GM21619 (cell line): ENCODE measurements around the gene AHSA1.

Experiments
- ATAC-seq: cut with Tn5 transposase; IDR thresholded peaks from one replicate; pipeline ENCODE4 v1.9.1; 2021; ENCODE audit not compliant: unreplicated experiment

The AHSA1 gene

DNA sequence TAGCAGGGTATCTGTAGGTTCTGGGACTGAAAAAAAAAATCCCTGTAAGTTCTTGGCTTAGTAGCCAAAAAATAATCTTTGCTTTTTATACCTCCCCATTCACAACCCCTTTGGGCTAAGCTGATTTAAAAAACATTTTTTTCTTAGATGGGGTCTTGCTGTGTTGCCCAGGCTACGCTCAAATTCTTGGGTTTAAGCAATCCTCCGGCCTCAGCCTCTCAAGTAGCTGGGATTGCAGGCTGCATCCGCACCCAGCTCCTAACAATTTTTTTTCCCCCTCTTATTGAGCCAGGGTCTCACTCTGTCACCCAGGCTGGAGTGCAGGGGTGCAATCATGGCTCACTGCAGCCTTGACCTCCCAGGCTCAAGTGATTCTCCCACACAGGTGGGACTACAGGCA lies 49.9 kb downstream of the AHSA1 start:
- no peak for ATAC-seq

DNA sequence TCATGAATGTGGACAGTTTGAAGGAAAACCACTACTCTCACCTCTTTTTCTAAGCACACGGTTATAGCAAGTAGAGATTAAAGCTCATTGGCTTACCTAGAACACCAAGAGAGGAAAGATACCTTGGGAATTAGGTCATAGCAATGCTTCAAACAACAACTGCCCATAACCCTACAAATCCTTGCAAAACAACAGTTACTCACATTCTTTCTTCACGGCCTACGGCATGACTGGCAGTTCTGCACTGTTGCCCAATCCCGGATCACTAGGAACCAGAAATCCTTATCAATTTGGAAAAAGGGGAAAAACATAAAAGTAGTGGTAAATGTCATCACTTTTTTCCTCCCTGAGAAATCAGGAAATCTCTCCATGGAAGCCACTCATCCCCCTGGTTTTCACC lies 50.4 kb downstream of the AHSA1 start:
- ATAC-seq: no peak

DNA sequence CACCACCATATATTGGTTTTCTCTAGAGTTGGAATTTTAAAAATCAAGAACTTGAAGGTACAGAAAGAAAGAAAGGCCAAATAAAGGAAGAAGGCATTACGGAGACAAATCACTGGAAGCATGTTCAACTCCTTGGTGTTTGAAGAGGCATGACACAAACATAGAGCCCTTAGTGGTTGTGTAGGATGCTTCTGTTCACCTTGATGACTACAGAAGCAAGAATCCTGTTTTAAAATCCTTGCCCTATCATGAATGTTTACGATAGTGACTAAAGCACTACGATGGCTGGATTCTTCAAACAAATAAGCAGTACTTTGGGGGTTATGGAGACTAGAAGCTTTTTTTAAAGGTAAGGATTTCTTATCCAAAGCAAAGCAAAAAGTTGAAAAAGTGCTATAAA lies 51.0 kb downstream of the AHSA1 start:
- ATAC-seq: no peak

DNA sequence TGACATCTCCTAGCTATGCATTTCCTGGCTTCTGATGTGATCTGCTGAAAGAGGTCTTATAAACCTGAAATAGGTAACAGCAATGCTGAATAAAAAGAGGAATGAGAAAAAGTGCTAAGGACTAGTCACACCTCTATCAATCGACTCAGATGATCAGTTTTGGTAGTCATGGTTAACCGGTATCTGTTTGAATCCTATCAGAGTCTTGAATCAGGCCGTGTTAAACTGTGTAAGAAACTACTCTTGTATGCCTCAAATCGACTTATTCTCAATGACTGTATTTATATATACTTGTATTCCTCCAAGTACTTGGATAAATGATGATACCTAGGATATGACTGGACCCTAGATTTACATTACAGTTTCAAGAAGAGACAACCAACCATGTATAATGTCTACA lies 51.5 kb downstream of the AHSA1 start:
- ATAC-seq: no peak

DNA sequence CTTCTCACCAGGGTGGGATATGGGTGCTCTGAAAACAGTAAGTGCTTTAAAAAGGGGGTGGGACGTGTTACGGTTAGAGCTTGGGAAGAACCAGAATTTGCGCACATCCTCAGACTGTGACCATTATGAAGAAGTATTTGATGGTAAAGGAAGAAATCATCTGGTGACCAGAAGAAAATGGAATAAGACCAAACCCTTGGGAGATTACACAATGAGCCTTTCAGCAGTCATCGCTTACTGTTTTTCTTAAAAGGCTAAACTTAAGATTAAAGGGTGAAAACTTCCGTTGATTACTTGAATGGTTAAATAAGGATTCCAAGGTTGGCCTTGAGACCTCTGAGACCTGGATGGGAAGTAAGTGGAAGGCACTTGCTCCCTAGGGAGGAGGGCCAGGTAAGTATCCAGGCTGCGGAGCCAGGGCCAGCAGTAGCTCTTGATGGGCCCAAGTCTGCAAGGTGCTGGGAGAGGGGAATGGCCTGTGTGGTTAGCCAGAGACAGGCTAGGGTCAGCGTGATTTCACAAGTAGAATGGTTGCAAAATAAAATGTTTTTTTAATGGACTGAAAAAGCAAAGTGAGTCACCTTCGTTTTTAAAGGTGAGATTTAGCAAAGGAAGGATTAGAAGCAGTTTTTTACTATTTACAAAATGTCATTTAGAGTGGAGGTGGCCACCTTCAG lies 53.7 kb downstream of the AHSA1 start:
- no peak for ATAC-seq

DNA sequence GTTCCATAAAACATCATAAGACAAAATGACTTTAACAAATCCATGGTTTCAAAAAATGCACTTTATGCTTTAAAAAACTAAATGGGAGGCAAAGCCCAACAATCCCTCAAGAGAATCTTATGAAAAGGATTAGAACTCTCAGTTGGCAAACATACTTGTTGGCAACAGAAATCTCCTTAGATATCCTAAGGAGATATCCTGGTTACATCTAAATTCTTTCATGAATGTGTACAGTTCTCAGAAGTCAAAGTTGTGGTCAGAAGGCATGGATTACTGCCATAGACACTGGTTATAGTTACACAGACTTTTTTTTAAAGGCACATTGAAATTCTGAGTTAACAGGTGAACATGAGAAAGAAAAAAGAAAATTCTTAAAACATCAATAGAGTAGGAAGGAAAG lies 58.2 kb downstream of the AHSA1 start:
- ATAC-seq: no peak
